HepG2 (cell line): ENCODE data around the gene ZP2.

Experiments used
- ARNTL ChIP-seq: sonication (generic); formaldehyde crosslinking; IDR thresholded peaks from 2 replicates; pipeline ENCODE4 v1.4.0; 2020; ENCODE audit warnings: mild to moderate bottlenecking, missing genetic modification reagents
- EZH2 ChIP-seq: conservative IDR thresholded peaks from 2 replicates; pipeline ENCODE4 v1.6.1; 2012; ENCODE audit warnings: mild to moderate bottlenecking, low read depth, low read length, moderate library complexity
- KLF6 ChIP-seq: IDR thresholded peaks from 2 replicates; pipeline ENCODE4 v1.8.0; 2016; ENCODE audit warnings: missing biosample characterization, missing genetic modification reagents
- NFIC ChIP-seq: IDR thresholded peaks from 2 replicates; pipeline ENCODE4 v1.6.1; 2012; ENCODE audit warnings: mild to moderate bottlenecking, low read length, inconsistent platforms
- ONECUT2 ChIP-seq: sonication (generic); formaldehyde crosslinking; IDR thresholded peaks from 2 replicates; pipeline ENCODE4 v1.4.0; 2020; ENCODE audit warnings: missing genetic modification reagents
- PHF8 ChIP-seq: sonication (generic); formaldehyde crosslinking; IDR thresholded peaks from 2 replicates; pipeline ENCODE4 v1.5.0; 2020; ENCODE audit warnings: missing genetic modification reagents
- POLR2A ChIP-seq, 2 experiments: IDR thresholded peaks; 2 replicates each; pipeline ENCODE4 v1.6.1; 2011; ENCODE audit warnings: low read depth in 2 of 2, low read length in 2 of 2, mild to moderate bottlenecking in 1 of 2, moderate library complexity in 1 of 2; ENCODE audit not compliant: insufficient read depth in 1 of 2
- ZBTB8A ChIP-seq: sonication (generic); formaldehyde crosslinking; IDR thresholded peaks from 2 replicates; pipeline ENCODE4 v1.4.0; 2020; ENCODE audit warnings: mild to moderate bottlenecking, low read depth, missing genetic modification reagents, borderline replicate concordance
- TF ChIP-seq, protein P1 (sequence below): sonication (generic); formaldehyde crosslinking; IDR thresholded peaks from 2 replicates; pipeline ENCODE4 v1.4.0; 2020; ENCODE audit warnings: mild to moderate bottlenecking, missing genetic modification reagents
- TF ChIP-seq, protein P2 (sequence below): sonication (generic); formaldehyde crosslinking; IDR thresholded peaks from 2 replicates; pipeline ENCODE4 v1.4.0; 2020; ENCODE audit warnings: missing genetic modification reagents; ENCODE audit errors: not compliant biosample characterization
- TF ChIP-seq, protein P3 (sequence below): sonication (generic); formaldehyde crosslinking; IDR thresholded peaks from 2 replicates; pipeline ENCODE4 v1.4.0; 2020; ENCODE audit warnings: mild to moderate bottlenecking, low read depth, missing genetic modification reagents
- TF ChIP-seq, protein P4 (sequence below): sonication (generic); formaldehyde crosslinking; IDR thresholded peaks from 2 replicates; pipeline ENCODE4 v1.5.0; 2020; ENCODE audit warnings: mild to moderate bottlenecking, missing genetic modification reagents, moderate library complexity
- TF ChIP-seq, protein P5 (sequence below): sonication (generic); formaldehyde crosslinking; IDR thresholded peaks from 2 replicates; pipeline ENCODE4 v1.4.0; 2020; ENCODE audit warnings: missing genetic modification reagents
- TF ChIP-seq, protein P6 (sequence below): IDR thresholded peaks from 2 replicates; pipeline ENCODE4 v1.6.1; 2018; ENCODE audit warnings: missing genetic modification reagents, mild to moderate bottlenecking, missing compliant biosample characterization

DNA sequence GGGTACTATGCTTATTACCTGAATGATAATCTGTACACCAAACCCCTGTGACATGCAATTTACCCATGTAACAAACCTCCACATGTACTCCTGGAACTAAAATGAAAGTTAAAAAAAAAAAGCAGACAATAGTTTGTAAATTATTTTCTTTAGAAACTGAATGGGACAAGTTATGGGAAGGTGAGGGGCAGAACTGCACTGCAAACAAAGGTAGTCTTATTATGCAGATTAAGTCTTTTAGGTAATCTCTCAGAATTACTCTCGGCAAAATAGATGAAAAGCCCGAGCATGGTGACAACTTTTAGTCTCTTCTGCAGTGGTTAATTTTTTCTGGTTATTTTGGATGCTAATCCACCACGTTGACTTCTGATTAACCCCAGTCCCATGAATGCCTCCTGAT, 27.4 kb downstream of the ZP2 start:
- TF ChIP-seq NFIC (no peak), KLF6 (CRISPR knock-in tag) (no peak), ARNTL (no peak), POLR2A (IDR thresholded peaks at IDR 0.05; ENCODE audit: insufficient read depth in 1 of 2, low read depth in 2 of 2, low read length in 2 of 2) (no peak), ONECUT2 (no peak), PHF8 (no peak), EZH2 (no peak), ZBTB8A (CRISPR knock-in tag) (no peak)
- TF ChIP-seq, protein P1, sequence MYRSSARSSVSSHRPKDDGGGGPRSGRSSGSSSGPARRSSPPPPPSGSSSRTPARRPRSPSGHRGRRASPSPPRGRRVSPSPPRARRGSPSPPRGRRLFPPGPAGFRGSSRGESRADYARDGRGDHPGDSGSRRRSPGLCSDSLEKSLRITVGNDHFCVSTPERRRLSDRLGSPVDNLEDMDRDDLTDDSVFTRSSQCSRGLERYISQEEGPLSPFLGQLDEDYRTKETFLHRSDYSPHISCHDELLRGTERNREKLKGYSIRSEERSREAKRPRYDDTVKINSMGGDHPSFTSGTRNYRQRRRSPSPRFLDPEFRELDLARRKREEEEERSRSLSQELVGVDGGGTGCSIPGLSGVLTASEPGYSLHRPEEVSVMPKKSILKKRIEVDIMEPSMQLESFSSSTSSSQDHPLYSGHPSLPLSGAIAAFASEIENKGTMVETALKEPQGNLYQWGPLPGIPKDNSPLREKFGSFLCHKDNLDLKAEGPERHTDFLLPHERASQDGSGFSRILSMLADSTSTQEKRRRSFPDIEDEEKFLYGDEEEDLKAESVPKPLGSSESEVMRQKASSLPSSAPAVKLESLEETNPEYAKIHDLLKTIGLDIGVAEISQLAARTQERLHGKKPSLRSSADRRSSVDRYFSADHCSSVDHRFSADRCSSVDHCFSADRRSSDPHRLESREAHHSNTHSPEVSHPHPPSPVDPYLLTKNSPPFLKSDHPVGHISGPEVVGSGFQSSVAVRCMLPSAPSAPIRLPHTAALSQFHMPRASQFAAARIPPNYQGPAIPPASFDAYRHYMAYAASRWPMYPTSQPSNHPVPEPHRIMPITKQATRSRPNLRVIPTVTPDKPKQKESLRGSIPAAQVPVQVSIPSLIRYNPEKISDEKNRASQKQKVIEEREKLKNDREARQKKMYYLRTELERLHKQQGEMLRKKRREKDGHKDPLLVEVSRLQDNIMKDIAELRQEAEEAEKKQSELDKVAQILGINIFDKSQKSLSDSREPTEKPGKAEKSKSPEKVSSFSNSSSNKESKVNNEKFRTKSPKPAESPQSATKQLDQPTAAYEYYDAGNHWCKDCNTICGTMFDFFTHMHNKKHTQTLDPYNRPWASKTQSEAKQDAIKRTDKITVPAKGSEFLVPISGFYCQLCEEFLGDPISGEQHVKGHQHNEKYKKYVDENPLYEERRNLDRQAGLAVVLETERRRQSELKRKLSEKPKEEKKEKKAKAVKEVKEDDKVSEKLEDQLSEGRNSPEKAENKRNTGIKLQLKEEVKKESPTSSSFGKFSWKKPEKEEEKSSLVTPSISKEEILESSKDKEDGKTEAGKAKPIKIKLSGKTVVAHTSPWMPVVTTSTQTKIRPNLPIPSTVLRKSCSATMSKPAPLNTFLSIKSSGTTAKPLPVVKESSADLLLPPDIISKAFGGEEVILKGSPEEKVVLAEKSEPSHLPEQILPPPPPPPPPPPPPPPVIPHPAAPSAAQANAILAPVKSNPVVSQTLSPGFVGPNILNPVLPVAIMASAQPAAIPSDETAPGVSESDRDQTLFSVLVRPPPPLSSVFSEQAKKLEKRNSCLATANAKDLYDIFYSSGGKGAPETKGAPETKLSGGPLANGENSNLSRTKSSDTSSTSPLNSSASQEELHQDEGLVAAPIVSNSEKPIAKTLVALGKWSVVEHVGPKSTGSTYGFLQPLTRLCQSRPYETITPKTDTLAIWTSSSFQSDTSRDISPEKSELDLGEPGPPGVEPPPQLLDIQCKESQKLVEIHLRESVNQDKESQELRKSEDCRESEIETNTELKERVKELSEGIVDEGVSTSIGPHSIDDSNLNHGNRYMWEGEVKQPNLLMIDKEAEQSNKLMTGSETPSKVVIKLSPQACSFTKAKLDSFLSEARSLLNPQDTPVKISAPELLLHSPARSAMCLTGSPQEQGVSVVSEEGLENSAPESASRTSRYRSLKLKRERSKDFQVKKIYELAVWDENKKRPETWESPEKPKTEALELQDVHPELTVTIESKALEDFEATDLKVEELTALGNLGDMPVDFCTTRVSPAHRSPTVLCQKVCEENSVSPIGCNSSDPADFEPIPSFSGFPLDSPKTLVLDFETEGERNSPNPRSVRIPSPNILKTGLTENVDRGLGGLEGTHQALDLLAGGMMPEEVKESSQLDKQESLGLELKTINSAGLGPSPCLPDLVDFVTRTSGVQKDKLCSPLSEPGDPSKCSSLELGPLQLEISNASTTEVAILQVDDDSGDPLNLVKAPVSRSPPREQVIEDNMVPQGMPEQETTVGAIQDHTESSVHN (CRISPR knock-in tag): no peak
- TF ChIP-seq, protein P2, sequence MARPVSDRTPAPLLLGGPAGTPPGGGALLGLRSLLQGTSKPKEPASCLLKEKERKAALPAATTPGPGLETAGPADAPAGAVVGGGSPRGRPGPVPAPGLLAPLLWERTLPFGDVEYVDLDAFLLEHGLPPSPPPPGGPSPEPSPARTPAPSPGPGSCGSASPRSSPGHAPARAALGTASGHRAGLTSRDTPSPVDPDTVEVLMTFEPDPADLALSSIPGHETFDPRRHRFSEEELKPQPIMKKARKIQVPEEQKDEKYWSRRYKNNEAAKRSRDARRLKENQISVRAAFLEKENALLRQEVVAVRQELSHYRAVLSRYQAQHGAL (CRISPR knock-in tag): no peak
- TF ChIP-seq, protein P3, sequence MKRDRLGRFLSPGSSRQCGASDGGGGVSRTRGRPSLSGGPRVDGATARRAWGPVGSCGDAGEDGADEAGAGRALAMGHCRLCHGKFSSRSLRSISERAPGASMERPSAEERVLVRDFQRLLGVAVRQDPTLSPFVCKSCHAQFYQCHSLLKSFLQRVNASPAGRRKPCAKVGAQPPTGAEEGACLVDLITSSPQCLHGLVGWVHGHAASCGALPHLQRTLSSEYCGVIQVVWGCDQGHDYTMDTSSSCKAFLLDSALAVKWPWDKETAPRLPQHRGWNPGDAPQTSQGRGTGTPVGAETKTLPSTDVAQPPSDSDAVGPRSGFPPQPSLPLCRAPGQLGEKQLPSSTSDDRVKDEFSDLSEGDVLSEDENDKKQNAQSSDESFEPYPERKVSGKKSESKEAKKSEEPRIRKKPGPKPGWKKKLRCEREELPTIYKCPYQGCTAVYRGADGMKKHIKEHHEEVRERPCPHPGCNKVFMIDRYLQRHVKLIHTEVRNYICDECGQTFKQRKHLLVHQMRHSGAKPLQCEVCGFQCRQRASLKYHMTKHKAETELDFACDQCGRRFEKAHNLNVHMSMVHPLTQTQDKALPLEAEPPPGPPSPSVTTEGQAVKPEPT (CRISPR knock-in tag): no peak
- TF ChIP-seq, protein P4, sequence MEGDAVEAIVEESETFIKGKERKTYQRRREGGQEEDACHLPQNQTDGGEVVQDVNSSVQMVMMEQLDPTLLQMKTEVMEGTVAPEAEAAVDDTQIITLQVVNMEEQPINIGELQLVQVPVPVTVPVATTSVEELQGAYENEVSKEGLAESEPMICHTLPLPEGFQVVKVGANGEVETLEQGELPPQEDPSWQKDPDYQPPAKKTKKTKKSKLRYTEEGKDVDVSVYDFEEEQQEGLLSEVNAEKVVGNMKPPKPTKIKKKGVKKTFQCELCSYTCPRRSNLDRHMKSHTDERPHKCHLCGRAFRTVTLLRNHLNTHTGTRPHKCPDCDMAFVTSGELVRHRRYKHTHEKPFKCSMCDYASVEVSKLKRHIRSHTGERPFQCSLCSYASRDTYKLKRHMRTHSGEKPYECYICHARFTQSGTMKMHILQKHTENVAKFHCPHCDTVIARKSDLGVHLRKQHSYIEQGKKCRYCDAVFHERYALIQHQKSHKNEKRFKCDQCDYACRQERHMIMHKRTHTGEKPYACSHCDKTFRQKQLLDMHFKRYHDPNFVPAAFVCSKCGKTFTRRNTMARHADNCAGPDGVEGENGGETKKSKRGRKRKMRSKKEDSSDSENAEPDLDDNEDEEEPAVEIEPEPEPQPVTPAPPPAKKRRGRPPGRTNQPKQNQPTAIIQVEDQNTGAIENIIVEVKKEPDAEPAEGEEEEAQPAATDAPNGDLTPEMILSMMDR: no peak
- TF ChIP-seq, protein P5, sequence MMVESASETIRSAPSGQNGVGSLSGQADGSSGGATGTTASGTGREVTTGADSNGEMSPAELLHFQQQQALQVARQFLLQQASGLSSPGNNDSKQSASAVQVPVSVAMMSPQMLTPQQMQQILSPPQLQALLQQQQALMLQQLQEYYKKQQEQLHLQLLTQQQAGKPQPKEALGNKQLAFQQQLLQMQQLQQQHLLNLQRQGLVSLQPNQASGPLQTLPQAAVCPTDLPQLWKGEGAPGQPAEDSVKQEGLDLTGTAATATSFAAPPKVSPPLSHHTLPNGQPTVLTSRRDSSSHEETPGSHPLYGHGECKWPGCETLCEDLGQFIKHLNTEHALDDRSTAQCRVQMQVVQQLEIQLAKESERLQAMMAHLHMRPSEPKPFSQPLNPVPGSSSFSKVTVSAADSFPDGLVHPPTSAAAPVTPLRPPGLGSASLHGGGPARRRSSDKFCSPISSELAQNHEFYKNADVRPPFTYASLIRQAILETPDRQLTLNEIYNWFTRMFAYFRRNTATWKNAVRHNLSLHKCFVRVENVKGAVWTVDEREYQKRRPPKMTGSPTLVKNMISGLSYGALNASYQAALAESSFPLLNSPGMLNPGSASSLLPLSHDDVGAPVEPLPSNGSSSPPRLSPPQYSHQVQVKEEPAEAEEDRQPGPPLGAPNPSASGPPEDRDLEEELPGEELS (CRISPR knock-in tag): no peak
- TF ChIP-seq, protein P6, sequence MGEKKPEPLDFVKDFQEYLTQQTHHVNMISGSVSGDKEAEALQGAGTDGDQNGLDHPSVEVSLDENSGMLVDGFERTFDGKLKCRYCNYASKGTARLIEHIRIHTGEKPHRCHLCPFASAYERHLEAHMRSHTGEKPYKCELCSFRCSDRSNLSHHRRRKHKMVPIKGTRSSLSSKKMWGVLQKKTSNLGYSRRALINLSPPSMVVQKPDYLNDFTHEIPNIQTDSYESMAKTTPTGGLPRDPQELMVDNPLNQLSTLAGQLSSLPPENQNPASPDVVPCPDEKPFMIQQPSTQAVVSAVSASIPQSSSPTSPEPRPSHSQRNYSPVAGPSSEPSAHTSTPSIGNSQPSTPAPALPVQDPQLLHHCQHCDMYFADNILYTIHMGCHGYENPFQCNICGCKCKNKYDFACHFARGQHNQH (CRISPR knock-in tag): no peak
